IMR-90 (cell line): ENCODE data around the gene SHC2. TPM values are rescaled to one million over a fixed set of nuclear protein-coding genes. Genes with fewer than 3 reads are reported as not detected.
"Not testable (repeated sequence)": the region's sequence is repeated elsewhere in the genome, so short reads cannot be mapped to it uniquely, and the experiment has no call there.

Experiments
- ATAC-seq: fragments of 200-7000 bp; cut with Tn5 transposase; 2 replicates; pipeline ENCODE4 v1.9.1; 2020; ENCODE audit warnings: low read depth, mild to moderate bottlenecking, moderate library complexity
- BruUV-seq: library from RNA; stranded (reverse); fragments of 400-500 nt; replicated peaks from 2 replicates; lab custom pipeline; 2021; lab: Mats Ljungman, UMichigan
- CTCF ChIA-PET: fragments of 300-600 bp; formaldehyde crosslinking; extraction: SDS; loops from one replicate; lab custom pipeline; 2021; ENCODE audit warnings: antibody characterized with exemption; lab: Yijun Ruan, JAX
- POLR2A ChIA-PET: fragments of 300-600 bp; sonication (Branson Sonifier 250); formaldehyde crosslinking; loops from one replicate; lab custom pipeline; 2022; ENCODE audit warnings: antibody characterized with exemption; ENCODE audit not compliant: unreplicated experiment; lab: Charles Lee
- DNase-seq: peaks from one replicate; pipeline ENCODE4 v3.0.0; 2013
- H2AFZ ChIP-seq: replicated peaks from 2 replicates; pipeline ENCODE3; 2013; ENCODE audit warnings: low read length, mild to moderate bottlenecking; ENCODE audit not compliant: poor library complexity
- H2AK5ac ChIP-seq: 2 replicates; pipeline ENCODE4 v1.6.1; 2013; ENCODE audit warnings: low read depth, low read length, inconsistent platforms
- H2AK9ac ChIP-seq: replicated peaks from 2 replicates; pipeline ENCODE3; 2013; ENCODE audit warnings: mild to moderate bottlenecking, low read depth, low read length, moderate library complexity; ENCODE audit not compliant: poor library complexity
- H2BK120ac ChIP-seq: 2 replicates; pipeline ENCODE4 v1.6.1; 2013; ENCODE audit warnings: low read depth, low read length, inconsistent platforms
- H2BK15ac ChIP-seq: 3 replicates; pipeline ENCODE4 v1.6.1; 2013; ENCODE audit warnings: low read depth, low read length, inconsistent platforms
- H2BK20ac ChIP-seq: 2 replicates; pipeline ENCODE4 v1.6.1; 2013; ENCODE audit warnings: low read depth, mild to moderate bottlenecking, inconsistent platforms, low read length, moderate library complexity
- H2BK5ac ChIP-seq: 2 replicates; pipeline ENCODE4 v1.6.1; 2013; ENCODE audit warnings: mild to moderate bottlenecking, low read depth, low read length, inconsistent platforms; ENCODE audit not compliant: poor library complexity, severe bottlenecking
- H3K14ac ChIP-seq: replicated peaks from 2 replicates; pipeline ENCODE4 v1.6.1; 2013; ENCODE audit warnings: low read depth, low read length, inconsistent platforms
- H3K18ac ChIP-seq: 2 replicates; pipeline ENCODE4 v1.6.1; 2013; ENCODE audit warnings: low read depth, low read length, control low read depth
- H3K23ac ChIP-seq: 2 replicates; pipeline ENCODE4 v1.6.1; 2013; ENCODE audit warnings: low read depth, low read length, inconsistent platforms
- H3K27ac ChIP-seq: 2 replicates; pipeline ENCODE4 v1.5.1; 2013; ENCODE audit warnings: mild to moderate bottlenecking, control low read depth, low read length; ENCODE audit not compliant: insufficient read depth
- H3K27me3 ChIP-seq: 2 replicates; pipeline ENCODE4 v1.6.1; 2013; ENCODE audit warnings: low read length; ENCODE audit not compliant: control insufficient read depth, insufficient read depth
- H3K36me3 ChIP-seq: 2 replicates; pipeline ENCODE4 v1.6.1; 2013; ENCODE audit warnings: low read length, mixed read lengths; ENCODE audit not compliant: control insufficient read depth, insufficient read depth
- H3K4ac ChIP-seq: 2 replicates; pipeline ENCODE4 v1.6.1; 2013; ENCODE audit warnings: low read depth, low read length, inconsistent platforms
- H3K4me1 ChIP-seq: 2 replicates; pipeline ENCODE4 v1.6.1; 2013; ENCODE audit warnings: low read length, mixed read lengths; ENCODE audit not compliant: control insufficient read depth, insufficient read depth
- H3K4me2 ChIP-seq: 2 replicates; pipeline ENCODE4 v1.6.1; 2013; ENCODE audit warnings: low read depth, mild to moderate bottlenecking, control low read depth, low read length, moderate library complexity
- H3K4me3 ChIP-seq: 2 replicates; pipeline ENCODE4 v1.5.1; 2013; ENCODE audit warnings: low read depth, mild to moderate bottlenecking, control low read depth, low read length, moderate library complexity; ENCODE audit not compliant: insufficient read depth
- H3K56ac ChIP-seq: 2 replicates; pipeline ENCODE4 v1.6.1; 2013; ENCODE audit warnings: low read length, inconsistent platforms; ENCODE audit not compliant: insufficient read depth; ENCODE audit errors: extremely low read depth
- H3K79me1 ChIP-seq, 2 experiments: 2 replicates each; pipeline ENCODE4 v1.6.1; 2013; ENCODE audit warnings: low read length in 2 of 2, inconsistent platforms in 1 of 2, low read depth in 1 of 2
- H3K9ac ChIP-seq: 2 replicates; pipeline ENCODE4 v1.6.1; 2013; ENCODE audit warnings: low read depth, low read length, control low read depth
- H3K9me1 ChIP-seq: 2 replicates; pipeline ENCODE4 v1.6.1; 2013; ENCODE audit warnings: low read length, inconsistent platforms; ENCODE audit not compliant: insufficient read depth
- H3K9me3 ChIP-seq: 2 replicates; pipeline ENCODE4 v1.6.1; 2013; ENCODE audit warnings: low read length; ENCODE audit not compliant: control insufficient read depth, insufficient read depth
- H4K20me1 ChIP-seq: 2 replicates; pipeline ENCODE4 v1.6.1; 2013; ENCODE audit warnings: low read length, inconsistent platforms; ENCODE audit not compliant: insufficient read depth
- H4K5ac ChIP-seq: 2 replicates; pipeline ENCODE4 v1.6.1; 2013; ENCODE audit warnings: mild to moderate bottlenecking, low read depth, low read length, control low read depth
- H4K8ac ChIP-seq, 2 experiments: 2 replicates each; pipeline ENCODE4 v1.6.1; 2013; ENCODE audit warnings: low read depth in 2 of 2, low read length in 2 of 2, control low read depth in 1 of 2, inconsistent platforms in 1 of 2
- H4K91ac ChIP-seq: 2 replicates; pipeline ENCODE4 v1.6.1; 2013; ENCODE audit warnings: low read depth, low read length, inconsistent platforms; ENCODE audit not compliant: insufficient read depth
- WGBS, 2 experiments: methylation state at CpG; one replicate each; pipeline versions ENCODE4 v1.1.5 to v1.1.7; 2013; ENCODE audit warnings: missing lambda C conversion rate in 2 of 2; ENCODE audit not compliant: insufficient read length in 1 of 2; ENCODE audit errors: extremely low coverage in 2 of 2; 5-methylcytosine and 5-hydroxymethylcytosine counted together
- dilution Hi-C: fragments of 300-500 bp; cut with HindIII; formaldehyde crosslinking; loops from one replicate; pipeline ENCODE4 v1.14.3; 2018; ENCODE audit warnings: low sequenced_read_pairs; ENCODE audit not compliant: unreplicated experiment
- in situ Hi-C: fragments of 300-500 bp; cut with MboI; formaldehyde crosslinking; loops from 3 replicates; pipeline ENCODE4 v1.14.3; 2019; ENCODE audit warnings: low sequenced_read_pairs, inconsistent platforms, mixed read lengths
- intact Hi-C: fragments of 100-400 bp; cut with micrococcal nuclease; formaldehyde crosslinking; loops from 2 replicates; pipeline ENCODE4 v1.10.0; 2022
- polyA plus RNA-seq, 3 experiments: library from polyadenylated mRNA; depleted of rRNA; stranded (reverse); fragments of >200 nt; gene quantifications; 2 replicates each; pipeline ENCODE4 v1.2.3, GENCODE V29; 2012; ENCODE audit warnings: low replicate concordance in 1 of 3
- total RNA-seq: library from RNA; depleted of rRNA; stranded (reverse); fragments of >200 nt; gene quantifications from 2 replicates; pipeline ENCODE4 v1.2.3, GENCODE V29; 2012

The SHC2 gene
- total and polyA plus RNA-seq, 2 of the 4 experiments (the other 2 are of a cell fraction), result 0.68 TPM; not detected in 1

- H2BK15ac ChIP-seq, H2BK20ac ChIP-seq, H3K4me3 ChIP-seq, H2AK9ac ChIP-seq, H3K9ac ChIP-seq, H4K5ac ChIP-seq, in situ Hi-C loops, H3K4me2 ChIP-seq, BruUV-seq, H3K4ac ChIP-seq, CTCF ChIA-PET, intact Hi-C loops, H2BK5ac ChIP-seq, H2AK5ac ChIP-seq, H3K9me1 ChIP-seq, H3K79me1 ChIP-seq, H3K4me1 ChIP-seq, H2BK120ac ChIP-seq, H2AFZ ChIP-seq, H3K18ac ChIP-seq, H4K20me1 ChIP-seq, H3K23ac ChIP-seq, dilution Hi-C loops, ATAC-seq, H4K91ac ChIP-seq, H3K14ac ChIP-seq, POLR2A ChIA-PET, H3K27ac ChIP-seq, DNase-seq, H4K8ac ChIP-seq, H3K56ac ChIP-seq, H3K27me3 ChIP-seq, H3K36me3 ChIP-seq: not testable (repeated sequence)
- H3K9me3 ChIP-seq, result peaks cover 16% of the 10 kb centered on the region
- WGBS, 2 experiments, result 94% methylated on average over 15 of the region's 33 CpGs; no CpG with 5 or more reads in 1 of the 2 experiments
These were observed 9.8 kb downstream of the SHC2 start for GRCh38 chr19:450912-451481.
